NCI-H2196 (cell line): ENCODE measurements around the gene FAM217B.
"Not testable (repeated sequence)": the region's sequence is repeated elsewhere in the genome, so short reads cannot be mapped to it uniquely, and the experiment has no call there.

Source experiments
- DNase-seq: peaks from one replicate; lab custom pipeline; 2025; ENCODE audit not compliant: unreplicated experiment; lab: John Stamatoyannopoulos, UW

Gene FAM217B

DNA sequence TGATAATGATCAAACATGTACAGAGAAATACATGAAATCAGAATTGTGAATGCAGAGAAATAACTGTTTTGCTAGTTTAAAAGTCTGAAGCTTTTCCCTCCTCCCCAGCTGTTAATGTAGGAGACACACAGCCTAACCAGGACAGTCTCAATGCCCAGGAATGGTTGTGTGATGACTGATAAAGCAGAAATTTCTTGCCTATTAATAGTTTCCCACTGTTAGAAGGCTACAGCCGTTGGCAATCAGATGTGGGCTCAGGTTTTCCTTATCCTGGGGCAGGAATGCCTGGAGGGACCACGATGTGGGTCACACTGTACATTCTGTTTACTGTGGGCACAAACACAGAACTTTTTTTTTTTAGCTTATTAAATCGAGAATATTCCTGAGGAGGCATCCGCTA lies 2.0 kb upstream of the FAM217B start:
- no peak for DNase-seq

DNA sequence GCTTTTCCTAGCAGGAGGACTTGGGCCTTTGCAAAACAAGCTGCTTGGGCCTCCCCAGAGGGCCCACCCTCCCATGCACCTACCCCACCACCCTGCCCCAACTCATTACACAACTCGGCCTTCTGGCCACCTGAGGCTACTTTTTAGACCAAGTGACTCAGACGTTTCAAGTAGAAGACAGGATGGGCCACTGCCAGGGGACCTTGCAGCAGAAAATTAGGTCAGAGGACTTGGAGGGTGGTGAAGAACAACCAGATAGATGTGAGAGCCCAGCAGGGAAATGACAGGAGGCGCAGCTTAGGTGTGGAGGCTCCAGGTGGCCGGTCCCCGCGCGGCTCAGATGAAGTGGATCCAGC lies 1.5 kb upstream of the FAM217B start:
- no peak for DNase-seq

DNA sequence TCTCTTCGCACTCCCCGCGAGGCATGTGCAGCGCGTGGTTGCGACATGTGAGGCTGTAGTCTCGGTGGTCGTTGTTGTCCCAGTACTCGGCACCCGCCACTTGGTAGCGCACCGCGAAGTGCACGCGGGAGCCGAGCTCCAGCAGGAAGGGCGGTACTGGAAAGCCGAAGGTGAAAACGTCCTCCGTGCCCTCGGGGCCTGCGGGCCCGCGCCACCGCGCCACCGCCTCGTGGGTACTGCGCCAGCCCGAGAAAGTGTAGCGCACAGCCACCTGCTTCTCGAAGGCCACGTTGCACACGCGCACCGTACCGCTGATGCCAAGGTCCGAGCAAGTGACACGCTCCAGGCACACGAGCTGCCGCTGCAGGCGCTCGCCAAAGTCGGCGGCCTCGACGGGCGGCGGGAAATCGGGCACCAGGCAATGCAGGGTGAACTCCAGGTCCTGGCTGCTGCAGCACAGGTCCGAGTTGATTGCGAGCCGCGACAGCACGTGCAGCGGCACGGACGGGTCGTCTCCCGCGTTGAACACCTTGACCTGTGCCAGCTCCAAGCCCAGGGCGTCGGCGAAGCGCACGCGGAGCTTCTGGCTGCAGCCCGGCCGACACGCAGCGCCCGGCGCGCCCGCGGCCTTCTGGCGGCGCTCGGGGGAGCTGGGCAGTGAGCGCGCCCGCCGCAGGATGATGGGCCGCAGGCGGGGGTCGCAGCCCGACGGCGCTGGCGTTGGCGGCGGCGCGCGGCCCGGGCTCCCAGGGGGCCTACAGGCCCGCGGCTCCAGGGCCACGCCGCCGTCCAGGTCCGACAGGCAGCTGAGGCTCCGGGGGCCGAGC lies 924 bp upstream of the FAM217B start:
- DNase-seq: no peak

DNA sequence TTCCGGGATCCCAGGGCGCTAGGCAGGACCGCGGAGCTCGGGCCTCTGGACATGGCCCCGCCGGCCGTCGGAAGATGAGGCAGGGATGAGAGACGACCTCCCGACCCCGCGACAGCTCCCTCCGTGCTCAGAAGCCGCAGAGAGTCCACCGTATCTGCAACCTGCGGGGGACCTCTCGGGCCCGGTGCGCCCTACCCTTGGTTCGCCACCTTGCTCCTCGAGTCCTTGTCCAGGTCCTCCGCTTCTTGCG lies 385 bp upstream of the FAM217B start:
- DNase-seq: no peak

DNA sequence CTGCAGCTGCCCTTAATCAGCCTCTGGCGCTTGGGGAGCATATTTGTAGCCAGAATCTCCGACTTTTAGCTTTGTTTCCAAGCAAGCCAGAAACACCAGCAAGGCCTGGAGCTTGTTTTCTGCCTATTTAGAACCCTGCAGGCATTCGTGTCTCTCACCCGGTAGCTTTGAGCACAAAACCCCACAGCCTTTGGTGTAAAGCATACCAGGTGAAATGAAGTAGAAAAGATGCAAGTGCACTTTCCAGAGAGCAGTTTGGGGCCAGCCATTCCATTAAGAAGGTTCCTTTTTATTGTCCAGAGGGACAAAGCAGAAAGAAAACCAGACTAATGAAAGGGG lies 736 bp downstream of the FAM217B start:
- DNase-seq: no peak

DNA sequence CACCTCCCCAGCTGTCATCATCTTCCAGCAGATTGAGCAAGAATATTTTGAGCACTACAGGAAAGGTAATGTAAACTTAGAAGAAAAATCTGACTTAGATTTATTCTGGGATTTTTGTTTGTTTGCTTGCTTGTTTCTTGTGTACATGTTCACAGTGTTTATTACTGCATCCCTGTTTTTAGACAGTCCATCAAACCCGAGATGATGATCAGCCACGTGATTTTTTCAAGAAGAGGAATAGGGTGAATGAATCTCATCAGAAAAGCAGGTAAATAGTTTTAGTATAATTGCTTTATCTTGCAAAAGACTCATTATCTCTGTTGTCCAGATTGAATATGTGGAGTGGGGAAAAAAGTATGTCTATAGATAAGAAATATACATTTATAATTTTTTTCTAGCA lies 2.1 kb downstream of the FAM217B start:
- DNase-seq: no peak

DNA sequence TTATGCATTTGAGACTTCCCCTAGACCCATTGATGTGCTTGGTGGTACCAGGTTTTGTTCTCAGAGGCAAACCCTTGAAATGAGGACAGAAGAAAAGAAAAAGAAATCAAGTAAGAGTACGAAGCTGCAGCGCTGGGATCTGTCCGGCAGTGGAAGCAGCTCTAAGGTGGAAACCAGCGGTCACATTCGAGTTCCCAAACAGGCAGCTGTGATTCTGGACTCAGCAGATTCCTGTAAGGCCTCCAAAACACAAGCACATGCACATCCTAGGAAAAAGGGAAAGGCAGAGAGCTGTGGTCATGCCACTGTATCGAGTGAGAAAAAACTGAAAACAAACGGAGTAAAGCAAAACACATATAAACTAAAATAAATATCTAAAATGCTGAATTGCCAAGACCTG lies 4.5 kb downstream of the FAM217B start:
- no peak for DNase-seq

DNA sequence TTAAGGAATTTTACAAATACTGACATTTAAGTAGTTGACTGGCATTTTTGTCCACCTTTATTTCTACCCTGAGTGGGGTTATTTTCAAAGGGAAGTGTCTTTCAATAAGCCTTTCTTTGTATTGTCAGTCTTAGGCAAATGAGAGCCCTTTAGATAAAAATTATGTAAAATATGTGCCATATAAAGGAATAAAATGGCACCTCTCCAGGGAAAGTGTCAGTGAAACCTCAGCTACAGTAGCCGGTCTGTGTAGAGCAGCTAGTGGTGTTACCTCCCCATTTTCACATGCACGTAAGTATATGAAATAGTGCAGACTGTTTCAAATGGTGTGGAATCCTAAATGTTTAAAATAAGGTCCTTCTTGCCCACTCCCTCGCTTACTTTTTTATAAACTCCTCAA lies 5.0 kb downstream of the FAM217B start:
- no peak for DNase-seq

DNA sequence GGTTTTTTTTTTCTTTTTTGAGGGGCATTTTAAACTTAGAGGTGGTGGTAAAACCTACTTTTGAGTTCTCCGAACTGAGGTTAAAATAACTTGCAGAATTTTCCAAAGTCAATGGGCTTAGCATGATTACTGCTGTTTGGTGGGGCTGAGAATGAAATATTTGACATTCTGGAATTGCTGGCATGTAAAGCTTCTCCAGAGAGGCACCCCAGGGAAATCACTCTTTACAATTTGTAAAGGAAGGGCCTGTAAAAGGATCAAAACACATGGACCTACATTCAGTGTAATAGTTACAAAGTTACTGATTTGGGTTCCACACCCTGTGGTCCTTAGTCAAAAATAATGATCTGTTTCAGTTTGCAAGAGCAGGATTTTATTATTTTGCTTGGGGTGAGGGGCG lies 5.5 kb downstream of the FAM217B start:
- no peak for DNase-seq

DNA sequence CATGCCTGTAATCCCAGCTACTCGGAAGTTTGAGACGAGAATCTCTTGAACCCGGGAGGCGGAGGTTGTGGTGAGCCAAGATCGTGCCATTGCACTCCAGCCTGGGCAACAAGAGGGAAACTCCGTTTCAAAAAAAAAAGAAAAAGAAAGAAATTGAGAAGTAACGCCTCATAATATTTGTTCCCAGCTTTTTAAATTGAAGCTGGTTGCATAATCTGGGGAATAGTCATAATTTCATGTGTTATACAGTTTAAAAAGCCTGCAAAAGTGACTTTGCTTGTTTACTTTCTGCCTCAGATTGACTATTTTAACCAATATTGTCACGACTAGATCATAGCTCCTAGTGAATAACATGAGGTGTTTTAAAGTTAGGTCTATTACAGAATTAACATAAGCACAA lies 7.2 kb downstream of the FAM217B start:
- no peak for DNase-seq

DNA sequence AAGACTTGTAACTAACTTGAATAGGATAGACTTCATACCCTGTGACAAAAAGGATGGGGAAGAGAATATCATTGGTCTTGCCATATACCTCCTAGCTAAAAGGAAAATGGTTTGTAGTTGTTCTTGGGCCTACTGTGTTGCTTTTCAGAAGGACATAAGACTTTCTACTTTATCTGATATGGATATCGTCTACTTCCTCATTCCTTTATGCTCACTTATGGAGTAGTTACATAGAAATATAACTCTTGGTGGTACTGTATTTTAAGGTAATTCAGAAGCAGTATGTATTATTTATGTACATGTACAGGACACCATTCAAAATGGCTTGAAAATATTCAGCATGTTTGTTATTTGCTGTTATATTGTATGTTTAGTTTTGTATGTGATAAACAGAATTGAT lies 8.0 kb downstream of the FAM217B start:
- DNase-seq: no peak

DNA sequence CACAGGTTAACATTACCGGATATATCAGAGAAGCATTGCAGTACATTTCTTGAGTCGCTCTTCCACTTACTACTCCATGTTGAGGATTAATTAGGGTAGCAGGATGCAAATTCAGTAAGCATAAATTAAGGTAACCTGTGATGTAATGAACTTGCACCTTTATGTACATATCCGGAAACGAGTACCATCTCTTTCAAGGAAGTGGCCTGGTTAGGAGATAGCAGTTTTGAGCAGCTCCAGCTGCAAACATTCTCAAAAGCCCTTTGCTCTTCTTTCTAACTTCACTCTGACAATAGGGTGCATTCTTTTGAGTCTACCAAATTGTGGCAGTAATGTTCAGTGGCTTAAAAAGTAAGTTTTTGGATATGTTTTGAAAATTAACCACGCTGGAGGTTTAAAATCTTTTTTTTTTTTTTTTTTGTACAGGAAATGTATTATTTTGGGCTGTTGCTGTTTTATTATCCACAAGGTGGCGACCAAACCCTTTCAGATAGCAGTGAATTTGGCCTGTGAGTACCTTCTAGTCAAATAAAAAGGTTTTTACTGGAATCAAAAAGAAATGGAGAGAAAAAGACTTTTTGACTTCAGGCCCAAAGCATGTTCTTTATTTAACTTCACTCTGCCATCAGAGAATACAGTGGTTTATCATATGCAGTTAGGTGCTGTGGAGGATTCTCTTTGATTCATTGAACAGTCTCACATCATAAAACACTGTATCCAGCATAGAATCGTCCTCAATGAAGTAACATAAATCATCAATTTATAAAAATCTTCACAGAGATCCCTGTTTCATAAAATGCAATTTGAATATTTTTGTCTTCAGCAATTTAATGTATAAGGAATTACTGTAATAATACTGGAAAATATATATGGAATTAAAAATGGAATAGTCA lies 8.9 kb downstream of the FAM217B start:
- peak; percentile 64 for DNase-seq

DNA sequence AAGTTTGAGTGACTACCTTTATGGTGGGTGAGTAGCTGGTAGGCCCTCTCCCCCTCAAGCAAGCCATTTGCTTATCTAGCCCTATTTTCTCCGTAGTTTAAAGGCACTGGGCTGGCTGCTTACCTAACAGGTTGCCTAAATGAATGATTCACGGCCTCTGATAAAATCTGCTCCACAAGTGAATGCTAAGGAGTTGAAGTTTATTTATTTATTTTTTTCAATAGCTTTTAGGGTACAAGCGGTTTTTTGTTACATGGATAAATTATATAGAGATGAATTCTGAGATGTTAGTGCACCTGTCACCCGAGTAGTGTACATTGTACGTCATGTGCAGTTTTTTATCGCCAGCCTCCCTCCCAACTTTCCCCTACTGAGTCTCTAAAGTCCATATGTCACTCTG lies 9.7 kb downstream of the FAM217B start:
- DNase-seq: peak; percentile 44

DNA sequence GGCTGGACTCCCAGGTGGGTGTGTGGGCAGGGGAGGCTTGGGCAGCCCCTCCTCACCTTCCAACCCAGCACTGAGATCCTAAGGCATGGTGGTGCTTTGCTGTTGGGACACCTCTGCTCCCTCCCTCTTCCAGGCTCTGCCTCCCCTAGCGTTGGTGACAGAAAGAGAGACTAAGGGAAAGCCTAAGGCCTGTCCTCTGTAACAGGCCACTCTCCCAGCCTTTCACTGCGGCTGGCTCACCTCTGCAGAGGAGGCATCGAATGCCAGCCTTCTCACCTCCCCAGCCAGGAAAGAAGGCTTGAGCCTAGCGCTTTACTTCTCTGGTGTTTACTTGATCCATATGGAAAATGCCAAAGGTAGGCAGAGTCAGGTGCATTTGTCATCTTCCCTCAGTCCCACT lies 14.5 kb downstream of the FAM217B start:
- DNase-seq: no peak

DNA sequence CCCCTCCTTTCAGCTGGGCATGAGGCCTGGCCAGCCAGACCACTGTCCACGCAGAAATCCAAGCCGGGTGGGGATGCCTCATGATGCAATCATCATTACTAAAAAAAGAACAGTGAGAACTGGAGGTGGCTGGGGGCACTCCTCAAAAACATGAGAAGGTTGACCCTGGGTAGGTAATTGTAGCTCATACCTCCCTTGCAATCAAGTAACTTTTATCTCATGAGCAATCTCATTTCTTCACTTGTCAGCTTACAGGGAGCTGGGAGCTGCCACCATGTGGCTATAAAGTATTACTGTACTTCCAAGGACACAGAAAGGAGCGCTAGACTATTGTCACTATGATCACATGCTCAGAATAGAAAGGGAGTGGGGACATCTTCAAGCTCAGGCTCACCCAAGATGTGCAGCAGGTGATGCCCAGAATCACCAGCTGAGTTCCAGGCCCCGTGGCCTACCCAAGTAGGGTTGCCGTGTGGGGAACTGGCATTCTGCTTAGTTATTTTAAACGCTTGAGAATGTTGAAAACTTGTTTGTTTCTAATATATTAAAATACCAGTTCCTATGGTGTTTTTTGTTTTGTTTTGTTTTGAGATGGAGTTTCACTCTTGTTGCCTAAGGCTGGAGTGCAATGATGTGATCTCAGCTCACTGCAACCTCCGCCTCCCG lies 15.1 kb downstream of the FAM217B start:
- DNase-seq: peak; percentile 47

DNA sequence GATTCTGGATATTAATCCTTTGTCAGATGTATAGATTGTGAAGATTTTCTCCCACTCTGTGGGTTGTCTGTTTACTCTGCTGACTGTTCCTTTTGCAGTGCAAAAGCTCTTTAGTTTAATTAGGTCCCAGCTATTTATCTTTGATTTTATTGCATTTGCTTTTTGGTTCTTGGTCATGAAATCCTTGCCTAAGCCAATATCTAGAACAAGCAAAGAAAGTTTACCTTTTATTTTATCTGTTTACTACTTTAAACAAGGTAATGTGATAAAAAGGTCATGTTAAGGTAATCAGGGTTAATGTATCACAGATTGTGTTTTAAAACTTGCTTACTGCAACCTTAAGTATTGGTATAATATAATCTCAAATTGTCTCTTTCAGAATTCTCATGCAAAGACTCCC lies 17.4 kb downstream of the FAM217B start:
- DNase-seq: not testable (repeated sequence)

DNA sequence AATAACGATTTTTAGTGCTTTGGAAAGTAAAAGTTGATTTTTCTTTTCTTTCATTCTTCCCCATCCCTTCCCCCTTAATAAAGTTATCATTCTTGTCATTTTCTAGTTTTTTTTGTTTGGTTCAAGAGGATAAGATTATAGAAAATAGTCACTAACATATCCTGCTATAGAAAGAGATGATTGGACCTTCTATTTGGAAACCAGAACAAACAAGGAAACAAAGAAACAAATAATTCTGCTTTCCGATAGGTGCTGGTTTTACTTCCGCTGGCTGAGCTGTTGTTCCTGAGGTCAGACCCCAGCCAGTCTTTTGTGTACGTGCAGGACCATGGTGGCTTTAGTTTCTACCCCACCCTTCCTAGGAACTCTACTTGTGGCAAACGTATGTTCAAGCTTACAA lies 17.9 kb downstream of the FAM217B start, which contains the start of gene CDH26:
TSS of gene CDH26 (plus strand) at position 301 of the 400 bp plus-strand sequence. CDS start 304 bp downstream, outside the sequence.
- DNase-seq: peak; percentile 23

DNA sequence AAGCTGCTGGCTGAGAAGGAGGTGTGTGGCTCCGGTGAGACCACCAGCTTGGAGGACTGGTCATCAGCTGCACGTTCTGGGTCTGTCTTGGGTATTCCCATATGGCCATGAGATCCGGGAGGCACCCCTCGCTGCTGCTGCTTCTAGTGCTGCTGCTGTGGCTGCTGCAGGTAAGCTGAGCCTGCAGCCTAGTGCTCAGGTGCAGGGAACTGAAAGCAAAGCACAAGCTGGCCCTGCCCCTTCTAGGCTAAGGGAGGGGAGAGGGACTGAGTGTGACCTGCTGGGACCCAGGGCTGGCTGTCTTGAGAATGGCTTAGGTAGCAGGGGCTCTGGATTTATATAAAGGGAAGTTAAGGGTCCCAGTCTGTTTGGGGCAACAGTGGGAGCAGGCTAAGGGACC lies 18.4 kb downstream of the FAM217B start:
- peak; percentile 58 for DNase-seq

DNA sequence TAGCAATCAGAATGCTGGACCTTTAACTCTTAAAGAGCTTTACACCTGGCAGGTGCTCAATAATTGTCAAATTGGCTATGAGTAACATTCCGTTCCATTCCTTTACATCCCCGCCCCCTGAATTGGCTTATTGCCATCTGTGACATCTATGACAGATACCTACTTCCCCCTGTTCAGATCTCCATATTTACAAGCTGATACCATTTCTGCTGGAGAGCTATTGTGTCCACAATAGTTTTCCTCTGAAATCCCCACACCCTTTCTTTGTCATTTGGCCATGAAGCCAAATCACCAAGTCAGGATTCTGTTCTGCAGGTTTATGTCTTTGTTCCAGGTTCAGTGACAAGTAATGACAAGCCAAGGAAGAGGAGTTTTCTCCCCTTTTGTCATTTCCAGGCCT lies 21.2 kb downstream of the FAM217B start:
- DNase-seq: peak; percentile 50

DNA sequence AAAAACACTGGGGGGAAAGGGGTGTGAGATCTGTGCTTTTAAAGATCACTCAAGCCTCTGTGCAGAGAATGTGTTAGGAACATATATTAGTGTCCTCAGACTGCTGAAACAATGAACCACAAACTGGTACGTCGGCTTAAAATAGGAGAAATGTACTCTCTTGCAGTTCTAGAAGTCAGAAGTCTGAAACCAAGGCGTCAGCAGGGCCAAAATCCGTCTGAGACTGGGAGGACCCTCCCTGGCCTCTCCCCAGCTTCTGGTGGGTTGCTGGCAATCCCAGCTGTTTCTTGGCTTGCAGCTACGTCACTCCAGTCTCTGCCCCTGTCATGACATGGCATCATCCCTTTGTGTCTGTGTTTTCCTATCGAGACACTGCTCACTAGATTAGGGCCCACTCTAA lies 22.0 kb downstream of the FAM217B start:
- DNase-seq: no peak

DNA sequence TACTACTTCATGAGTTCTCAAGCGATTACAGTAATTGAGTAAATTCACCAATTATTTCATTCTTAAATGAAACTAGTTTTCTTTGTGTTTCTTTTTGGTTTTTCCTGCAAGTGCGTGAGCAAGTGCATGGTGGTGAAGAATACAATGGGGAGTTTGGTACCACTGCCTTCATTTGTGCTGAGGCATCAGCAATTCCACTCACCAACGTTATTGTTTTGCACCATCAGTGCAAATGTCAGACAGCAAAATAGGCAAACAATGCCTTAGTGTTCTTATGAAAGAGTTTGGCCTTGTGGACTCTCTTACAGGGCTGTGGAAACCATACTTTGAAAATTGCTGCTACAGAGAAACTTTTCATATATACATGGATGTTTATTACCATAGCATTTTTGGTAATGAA lies 26.2 kb downstream of the FAM217B start:
- DNase-seq: no peak

DNA sequence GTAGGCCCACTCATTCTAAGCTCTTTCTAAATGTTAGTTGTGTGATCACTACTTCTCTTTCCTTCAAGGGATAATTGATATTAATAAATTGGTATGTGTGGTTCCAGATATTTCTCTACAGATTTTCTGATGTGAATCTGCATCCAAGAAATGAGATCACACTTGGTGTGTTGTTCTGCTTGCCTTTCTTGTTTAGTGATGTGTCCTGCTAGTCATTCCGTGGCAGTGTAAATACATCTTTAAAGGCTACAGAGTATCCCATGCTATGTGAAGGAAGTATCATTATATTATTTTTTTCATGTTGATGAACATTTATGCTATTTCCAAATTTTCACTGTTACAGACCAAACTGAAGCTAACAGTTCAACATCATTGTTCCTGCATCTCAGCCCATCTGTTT lies 31.2 kb downstream of the FAM217B start:
- DNase-seq: no peak
